Measurements from ENCODE around the gene CPNE6. TPM values are rescaled to one million over a fixed set of nuclear protein-coding genes. Genes with fewer than 3 reads are reported as not detected.

CPNE6 gene
- total RNA-seq, 1 experiment from 2014 or later: not detected

DNA sequence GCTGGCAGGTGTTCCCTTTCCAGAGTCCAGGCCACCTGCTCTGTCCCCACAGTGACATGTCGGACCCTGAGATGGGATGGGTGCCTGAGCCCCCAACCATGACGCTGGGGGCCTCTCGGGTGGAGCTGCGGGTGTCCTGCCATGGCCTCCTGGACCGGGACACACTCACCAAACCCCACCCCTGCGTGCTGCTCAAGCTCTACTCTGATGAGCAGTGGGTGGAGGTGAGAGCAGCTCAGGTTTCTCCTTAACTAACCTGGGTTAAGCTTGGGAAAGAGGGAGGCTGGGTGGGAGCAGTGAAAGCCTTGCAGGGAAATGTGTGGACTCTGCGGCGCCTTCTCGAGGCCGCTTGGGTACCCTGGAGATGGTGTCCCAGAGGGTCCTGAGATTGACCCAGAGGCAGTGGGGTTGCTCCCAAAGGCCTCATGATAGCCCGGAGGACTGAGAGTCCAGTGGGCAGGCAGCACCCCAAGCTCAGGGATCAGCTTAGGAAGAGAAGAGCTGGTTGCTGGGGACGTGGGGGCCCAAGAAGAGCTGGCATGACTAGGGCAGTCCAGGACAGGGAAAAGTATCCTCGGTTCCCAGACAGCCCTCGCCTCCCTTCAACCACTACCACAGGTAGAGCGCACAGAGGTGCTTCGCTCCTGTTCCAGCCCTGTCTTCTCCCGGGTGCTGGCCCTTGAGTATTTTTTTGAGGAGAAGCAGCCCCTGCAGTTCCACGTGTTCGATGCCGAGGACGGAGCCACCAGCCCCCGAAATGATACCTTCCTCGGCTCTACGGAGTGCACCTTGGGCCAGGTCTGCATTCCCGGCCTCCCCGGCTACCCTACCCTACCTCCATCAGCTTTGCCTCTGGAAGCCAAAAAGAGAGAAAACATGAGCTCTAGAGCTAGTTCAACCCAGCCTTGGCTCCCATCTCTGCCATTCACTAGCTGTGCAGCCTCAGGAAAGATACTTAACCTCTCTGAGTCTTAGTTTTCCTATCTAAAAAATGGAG lies 1.8 kb downstream of the CPNE6 start:
- POLR2A ChIA-PET (ENCODE audit: unreplicated experiment): no interaction called here
- no peaks in the 10 kb centered on the region for H3F3A ChIP-seq (ENCODE audit: insufficient read depth, low read depth)
- no peak overlapping the region for H2AFZ ChIP-seq
- no peaks in the 10 kb centered on the region for H3K79me2 ChIP-seq (ENCODE audit: low read depth)
- intact Hi-C loops (cut with micrococcal nuclease; ENCODE audit: unreplicated experiment): no loop called here
- H4K20me1 ChIP-seq (ENCODE audit: insufficient read depth): no peaks in the 10 kb centered on the region
- H3K27ac ChIP-seq: no peak overlapping the region
- peaks cover 9% of the 10 kb centered on the region for H3K27me3 ChIP-seq (ENCODE audit: insufficient read depth, low read depth)
- no peak overlapping the region for H3K4me3 ChIP-seq
- DNase-seq: no peak
- no peak for TF ChIP-seq EZH2 (IDR thresholded peaks at IDR 0.05; ENCODE audit: low read depth)
- TF ChIP-seq, protein P1, sequence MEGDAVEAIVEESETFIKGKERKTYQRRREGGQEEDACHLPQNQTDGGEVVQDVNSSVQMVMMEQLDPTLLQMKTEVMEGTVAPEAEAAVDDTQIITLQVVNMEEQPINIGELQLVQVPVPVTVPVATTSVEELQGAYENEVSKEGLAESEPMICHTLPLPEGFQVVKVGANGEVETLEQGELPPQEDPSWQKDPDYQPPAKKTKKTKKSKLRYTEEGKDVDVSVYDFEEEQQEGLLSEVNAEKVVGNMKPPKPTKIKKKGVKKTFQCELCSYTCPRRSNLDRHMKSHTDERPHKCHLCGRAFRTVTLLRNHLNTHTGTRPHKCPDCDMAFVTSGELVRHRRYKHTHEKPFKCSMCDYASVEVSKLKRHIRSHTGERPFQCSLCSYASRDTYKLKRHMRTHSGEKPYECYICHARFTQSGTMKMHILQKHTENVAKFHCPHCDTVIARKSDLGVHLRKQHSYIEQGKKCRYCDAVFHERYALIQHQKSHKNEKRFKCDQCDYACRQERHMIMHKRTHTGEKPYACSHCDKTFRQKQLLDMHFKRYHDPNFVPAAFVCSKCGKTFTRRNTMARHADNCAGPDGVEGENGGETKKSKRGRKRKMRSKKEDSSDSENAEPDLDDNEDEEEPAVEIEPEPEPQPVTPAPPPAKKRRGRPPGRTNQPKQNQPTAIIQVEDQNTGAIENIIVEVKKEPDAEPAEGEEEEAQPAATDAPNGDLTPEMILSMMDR (conservative IDR thresholded peaks at IDR 0.05): no peak
- H3K36me3 ChIP-seq (ENCODE audit: low read depth): no peaks in the 10 kb centered on the region
- H3K4me2 ChIP-seq: no peak overlapping the region
- no TSS peak for BruUV-seq (replicated peaks)
- CTCF ChIA-PET: no interaction called here
- no peaks in the 10 kb centered on the region for H3K4me1 ChIP-seq (replicated peaks; ENCODE audit: insufficient read depth)
- H3K9me3 ChIP-seq (ENCODE audit: insufficient read depth, low read depth): no peaks in the 10 kb centered on the region
- H3K9me2 ChIP-seq (ENCODE audit: insufficient read depth): no peaks in the 10 kb centered on the region

DNA sequence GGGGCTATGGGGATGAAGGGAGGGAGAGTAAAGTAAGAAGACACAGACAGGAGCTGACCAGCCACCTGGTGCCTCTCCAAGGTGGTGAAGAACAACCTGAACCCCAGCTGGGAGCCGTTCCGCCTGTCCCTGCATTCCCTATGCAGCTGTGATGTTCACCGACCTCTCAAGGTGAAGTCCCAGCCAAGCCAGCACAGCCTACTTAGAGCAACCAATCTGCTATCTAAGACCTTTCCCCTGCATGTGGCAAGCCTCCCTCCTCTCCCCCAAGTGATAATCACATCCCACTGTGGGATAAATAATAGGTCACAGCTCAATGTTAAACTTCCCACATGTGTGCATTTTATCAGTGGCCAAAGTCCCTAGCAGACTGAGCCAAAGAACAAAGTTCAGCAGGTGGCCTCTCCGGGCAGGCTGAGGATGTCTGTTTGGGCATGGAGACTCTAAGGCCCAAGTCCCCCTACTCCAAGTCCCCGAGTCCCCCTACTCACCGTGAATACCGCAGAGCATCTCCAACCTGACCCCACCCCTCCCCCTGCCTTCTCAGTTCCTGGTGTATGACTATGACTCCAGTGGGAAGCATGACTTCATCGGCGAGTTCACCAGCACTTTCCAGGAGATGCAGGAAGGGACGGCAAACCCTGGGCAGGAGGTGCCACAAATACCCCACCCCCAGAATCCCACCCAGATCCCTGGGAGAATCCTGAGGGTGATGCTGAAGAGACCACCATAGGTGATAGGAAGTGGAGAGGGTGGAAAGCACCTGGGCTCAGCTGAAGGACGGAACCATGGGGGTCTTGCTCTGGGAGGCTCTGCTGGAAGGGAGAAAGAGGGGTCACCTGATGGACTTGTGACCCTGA lies 3.5 kb downstream of the CPNE6 start:
- POLR2A ChIA-PET (ENCODE audit: unreplicated experiment): no interaction called here
- Histone ChIP-seq H3K4me2 (no peak overlapping the region), H3K79me2 (ENCODE audit: low read depth) (no peaks in the 10 kb centered on the region), H3K36me3 (ENCODE audit: low read depth) (no peaks in the 10 kb centered on the region), H3K27ac (no peak overlapping the region), H3K9me2 (ENCODE audit: insufficient read depth) (no peaks in the 10 kb centered on the region), H3K4me1 (replicated peaks; ENCODE audit: insufficient read depth) (no peaks in the 10 kb centered on the region), H3K27me3 (ENCODE audit: insufficient read depth, low read depth) (peaks cover 4% of the 10 kb centered on the region), H3F3A (ENCODE audit: insufficient read depth, low read depth) (no peaks in the 10 kb centered on the region), H4K20me1 (ENCODE audit: insufficient read depth) (no peaks in the 10 kb centered on the region), H2AFZ (no peak overlapping the region), H3K4me3 (no peak overlapping the region), H3K9me3 (ENCODE audit: insufficient read depth, low read depth) (no peaks in the 10 kb centered on the region)
- intact Hi-C loops (cut with micrococcal nuclease; ENCODE audit: unreplicated experiment): no loop called here
- CTCF ChIA-PET: no interaction called here
- no TSS peak for BruUV-seq (replicated peaks)
- no peak for DNase-seq
- TF ChIP-seq, protein P1 (conservative IDR thresholded peaks at IDR 0.05): no peak
- TF ChIP-seq EZH2 (IDR thresholded peaks at IDR 0.05; ENCODE audit: low read depth): no peak

DNA sequence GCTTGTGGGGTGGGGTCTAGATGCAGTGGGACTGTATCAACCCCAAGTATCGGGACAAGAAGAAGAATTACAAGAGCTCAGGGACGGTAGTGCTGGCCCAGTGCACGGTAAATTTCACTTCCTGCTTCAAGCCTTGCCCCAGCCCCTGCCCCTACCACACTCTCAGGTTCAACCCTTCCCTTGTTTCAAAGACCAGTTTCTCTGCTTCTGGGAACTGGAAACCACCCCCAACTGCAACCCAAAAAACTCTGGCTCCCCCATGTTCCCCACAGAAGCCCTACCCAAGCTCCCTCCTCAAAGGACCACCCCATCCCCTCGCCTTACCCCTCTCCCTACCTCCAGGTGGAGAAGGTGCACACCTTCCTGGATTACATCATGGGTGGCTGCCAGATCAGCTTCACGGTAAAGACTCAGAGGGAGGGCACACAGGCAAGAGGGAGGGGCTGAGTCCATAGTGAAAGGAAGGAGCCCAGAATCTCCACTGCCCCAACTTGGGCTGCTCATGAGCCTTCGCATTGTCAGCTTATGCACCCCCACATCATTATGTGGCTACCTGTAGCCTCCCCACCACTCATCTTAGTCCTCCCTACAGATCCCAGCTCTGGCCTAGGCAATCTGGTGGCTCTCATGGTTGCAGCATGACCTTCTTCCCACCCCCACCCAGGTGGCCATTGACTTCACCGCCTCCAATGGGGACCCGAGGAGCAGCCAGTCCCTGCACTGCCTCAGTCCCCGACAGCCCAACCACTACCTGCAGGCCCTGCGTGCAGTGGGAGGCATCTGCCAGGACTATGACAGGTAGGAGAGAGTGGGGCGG lies 4.3 kb downstream of the CPNE6 start:
- no peak for DNase-seq
- no peaks in the 10 kb centered on the region for H3F3A ChIP-seq (ENCODE audit: insufficient read depth, low read depth)

More for the DNA sequence above, 4.3 kb downstream of the CPNE6 start:
- Histone ChIP-seq H2AFZ (no peak overlapping the region), H3K4me3 (no peak overlapping the region), H3K9me3 (ENCODE audit: insufficient read depth, low read depth) (no peaks in the 10 kb centered on the region), H3K36me3 (ENCODE audit: low read depth) (no peaks in the 10 kb centered on the region), H4K20me1 (ENCODE audit: insufficient read depth) (no peaks in the 10 kb centered on the region), H3K9me2 (ENCODE audit: insufficient read depth) (no peaks in the 10 kb centered on the region), H3K4me2 (no peak overlapping the region), H3K79me2 (ENCODE audit: low read depth) (no peaks in the 10 kb centered on the region), H3K27ac (no peak overlapping the region), H3K27me3 (ENCODE audit: insufficient read depth, low read depth) (no peaks in the 10 kb centered on the region), H3K4me1 (replicated peaks; ENCODE audit: insufficient read depth) (peaks cover 3% of the 10 kb centered on the region; the same call in 1 of the 2 replicates)
- no peak for TF ChIP-seq EZH2 (IDR thresholded peaks at IDR 0.05; ENCODE audit: low read depth)
- TF ChIP-seq, protein P1 (conservative IDR thresholded peaks at IDR 0.05): no peak
- CTCF ChIA-PET: no interaction called here
- intact Hi-C loops (cut with micrococcal nuclease; ENCODE audit: unreplicated experiment): no loop called here
- POLR2A ChIA-PET (ENCODE audit: unreplicated experiment): no interaction called here
- BruUV-seq (replicated peaks): no TSS peak
